DOHH2 (cell line): Measurements from ENCODE around the gene MYO1B.

Source experiments
- H3F3A ChIP-seq: fragments of 200-600 bp; sonication (generic), shearing (Covaris generic); 2 replicates; pipeline ENCODE4 v1.6.0; 2016; ENCODE audit warnings: antibody characterized with exemption, mild to moderate bottlenecking; ENCODE audit not compliant: control insufficient read depth, insufficient read depth
- H3K27ac ChIP-seq: fragments of 200-600 bp; sonication (generic); 2 replicates; pipeline ENCODE4 v1.5.1; 2014; ENCODE audit warnings: low read depth, mild to moderate bottlenecking, low read length, moderate library complexity
- H3K27me3 ChIP-seq: fragments of 200-600 bp; sonication (generic); 2 replicates; pipeline ENCODE4 v1.6.1; 2014; ENCODE audit warnings: mild to moderate bottlenecking, low read length, mixed read lengths; ENCODE audit not compliant: control insufficient read depth
- H3K36me3 ChIP-seq: fragments of 200-600 bp; sonication (generic); 2 replicates; pipeline ENCODE4 v1.6.1; 2014; ENCODE audit warnings: mild to moderate bottlenecking, low read length, moderate library complexity, mixed read lengths; ENCODE audit not compliant: control insufficient read depth
- H3K4me1 ChIP-seq: fragments of 200-600 bp; sonication (generic); 2 replicates; pipeline ENCODE4 v1.6.1; 2014; ENCODE audit warnings: mild to moderate bottlenecking, low read length, mixed read lengths; ENCODE audit not compliant: control insufficient read depth
- H3K4me2 ChIP-seq: fragments of 200-600 bp; sonication (generic); 2 replicates; pipeline ENCODE4 v1.6.0; 2014; ENCODE audit warnings: mild to moderate bottlenecking, low read length, moderate library complexity
- H3K4me3 ChIP-seq: fragments of 200-600 bp; sonication (generic); 2 replicates; pipeline ENCODE4 v1.5.1; 2014; ENCODE audit warnings: mild to moderate bottlenecking, low read length, mixed read lengths
- H3K79me2 ChIP-seq: fragments of 200-600 bp; sonication (generic); 2 replicates; pipeline ENCODE4 v1.6.1; 2014; ENCODE audit warnings: mild to moderate bottlenecking, low read length, mixed read lengths; ENCODE audit not compliant: control insufficient read depth
- H3K9me2 ChIP-seq: fragments of 200-600 bp; sonication (generic); replicated peaks from 2 replicates; pipeline ENCODE4 v1.6.1; 2014; ENCODE audit warnings: mild to moderate bottlenecking, low read length, mixed read lengths; ENCODE audit not compliant: control insufficient read depth
- H3K9me3 ChIP-seq: fragments of 200-600 bp; sonication (generic); 2 replicates; pipeline ENCODE4 v1.6.1; 2014; ENCODE audit warnings: antibody characterized with exemption, low read length, mixed read lengths; ENCODE audit not compliant: control insufficient read depth, insufficient read depth
- H4K20me1 ChIP-seq: fragments of 200-600 bp; sonication (generic); 2 replicates; pipeline ENCODE4 v1.6.0; 2014; ENCODE audit warnings: low read depth, mild to moderate bottlenecking, antibody characterized with exemption, low read length, moderate library complexity; ENCODE audit not compliant: control insufficient read depth, insufficient read depth
- CTCF ChIP-seq: fragments of 200-600 bp; sonication (generic); IDR thresholded peaks from one replicate; pipeline ENCODE4 v1.5.1; 2014; ENCODE audit warnings: antibody characterized with exemption, mild to moderate bottlenecking, low read depth, low read length; ENCODE audit not compliant: poor library complexity, severe bottlenecking
- EZH2phosphoT487 ChIP-seq: fragments of 200-600 bp; sonication (generic); IDR thresholded peaks from 2 replicates; pipeline ENCODE4 v1.6.1; 2017; ENCODE audit warnings: borderline replicate concordance, mild to moderate bottlenecking, antibody characterized with exemption, low read length, moderate library complexity, mixed read lengths

The MYO1B gene

GRCh38 chr2:191245046-191245868, at the start of gene MYO1B:
TSS of gene MYO1B (plus strand) at chr2:191245404. CDS start at chr2:191276896, 31,492 bp downstream.
- H3K27ac ChIP-seq, result no peak within 1 kb of the TSS
- H3K36me3 ChIP-seq, result no peaks in the 10 kb centered on the region
- TF ChIP-seq EZH2phosphoT487 (no peak), CTCF (no peak)
- H4K20me1 ChIP-seq, result no peaks in the 10 kb centered on the region
- peaks cover 5% of the 10 kb centered on the region for H3K9me3 ChIP-seq
- no peak within 1 kb of the TSS for H3K4me3 ChIP-seq
- no peaks in the 10 kb centered on the region for H3K79me2 ChIP-seq
- peaks cover 8% of the 10 kb centered on the region for H3K27me3 ChIP-seq
- no peaks in the 10 kb centered on the region for H3F3A ChIP-seq
- no peak within 1 kb of the TSS for H3K4me2 ChIP-seq
- no peaks in the 10 kb centered on the region for H3K4me1 ChIP-seq
- H3K9me2 ChIP-seq, result no peaks in the 10 kb centered on the region

- no peaks in the 10 kb centered on the region for H3K9me2 ChIP-seq
- H3K27me3 ChIP-seq, result peaks cover 6% of the 10 kb centered on the region; the same call in 1 of the 2 replicates
- no peaks in the 10 kb centered on the region for H3F3A ChIP-seq
- H3K9me3 ChIP-seq, result no peaks in the 10 kb centered on the region
- H3K36me3 ChIP-seq, result no peaks in the 10 kb centered on the region
- TF ChIP-seq CTCF, result no peak
- no peaks in the 10 kb centered on the region for H4K20me1 ChIP-seq
- no peak overlapping the region for H3K27ac ChIP-seq
- no peak overlapping the region for H3K4me2 ChIP-seq
- no peak overlapping the region for H3K4me3 ChIP-seq
- H3K79me2 ChIP-seq, result no peaks in the 10 kb centered on the region
- H3K4me1 ChIP-seq, result no peaks in the 10 kb centered on the region
Measured at GRCh38 chr2:191197096-191197495, 48.1 kb upstream of the MYO1B start.

DNA sequence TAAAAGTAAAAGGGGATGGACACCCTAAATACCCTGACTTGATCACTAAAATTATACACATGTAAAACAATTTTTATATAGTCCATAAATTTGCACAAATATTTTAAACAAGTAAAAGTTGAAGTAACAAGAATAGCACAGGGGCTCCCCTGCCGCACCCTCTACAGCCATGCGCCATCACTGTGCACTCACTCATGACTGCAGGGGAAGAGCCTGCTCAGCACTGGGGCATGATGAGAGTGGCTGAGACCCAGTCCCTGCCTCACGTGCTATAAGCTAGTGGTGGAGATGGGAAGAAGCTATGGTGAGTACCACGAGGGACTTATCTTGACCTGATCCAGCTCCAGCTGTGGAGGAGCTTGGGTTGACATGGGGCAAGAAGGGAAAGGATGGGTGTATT, 46.9 kb upstream of the MYO1B start:
- Histone ChIP-seq H3F3A (no peaks in the 10 kb centered on the region), H3K79me2 (no peaks in the 10 kb centered on the region), H3K4me2 (no peak overlapping the region), H3K9me2 (no peaks in the 10 kb centered on the region), H3K27me3 (peaks cover 15% of the 10 kb centered on the region; the same call in 1 of the 2 replicates), H3K9me3 (no peaks in the 10 kb centered on the region), H3K27ac (no peak overlapping the region), H4K20me1 (no peaks in the 10 kb centered on the region), H3K4me3 (no peak overlapping the region), H3K36me3 (no peaks in the 10 kb centered on the region), H3K4me1 (no peaks in the 10 kb centered on the region)
- TF ChIP-seq EZH2phosphoT487 (no peak), CTCF (no peak)
